K562 (cell line): Measurements from ENCODE around the gene YIF1A. TPM values are rescaled to one million over a fixed set of nuclear protein-coding genes. Genes with fewer than 3 reads are reported as not detected.
A peak's percentile ranks its signal among the peaks of the same experiment; 100 is the strongest.

Experiments used
- BRF1 ChIP-seq: IDR thresholded peaks from 3 replicates; pipeline ENCODE4 v1.6.1; 2011; ENCODE audit warnings: borderline replicate concordance, mild to moderate bottlenecking; ENCODE audit not compliant: insufficient read length; ENCODE audit errors: extremely low read depth
- CTBP1 ChIP-seq: fragments of 450-650 bp; IDR thresholded peaks from 2 replicates; pipeline ENCODE4 v1.6.1; 2016; ENCODE audit warnings: borderline replicate concordance
- ETV5 ChIP-seq: sonication (generic); formaldehyde crosslinking; IDR thresholded peaks from 2 replicates; pipeline ENCODE4 v1.4.0; 2020; ENCODE audit warnings: low read depth, mild to moderate bottlenecking, missing genetic modification reagents
- EZH2 ChIP-seq: IDR thresholded peaks from 2 replicates; pipeline ENCODE4 v1.6.1; 2012; ENCODE audit warnings: low read depth, mild to moderate bottlenecking, inconsistent platforms, low read length, borderline replicate concordance
- JUND ChIP-seq, 2 experiments: IDR thresholded peaks; 2 replicates in 1 of 2; 3 replicates in 1 of 2; pipeline ENCODE4 v1.6.1; 2011; ENCODE audit warnings: borderline replicate concordance in 2 of 2, low read depth in 2 of 2, low read length in 2 of 2, improper control_type of control experiment in 1 of 2, missing biosample characterization in 1 of 2, missing genetic modification characterization in 1 of 2, missing genetic modification reagents in 1 of 2
- PHB2 ChIP-seq: fragments of 450-650 bp; IDR thresholded peaks from 2 replicates; pipeline ENCODE4 v1.6.1; 2017; ENCODE audit warnings: low read depth
- PHF21A ChIP-seq: fragments of 450-650 bp; IDR thresholded peaks from 2 replicates; pipeline ENCODE4 v1.6.1; 2017; ENCODE audit warnings: low read depth, borderline replicate concordance
- PRDM10 ChIP-seq: fragments of 450-650 bp; IDR thresholded peaks from 2 replicates; pipeline ENCODE4 v1.6.1; 2018; ENCODE audit not compliant: partially characterized antibody
- SNIP1 ChIP-seq: fragments of 450-650 bp; IDR thresholded peaks from 2 replicates; pipeline ENCODE4 v1.7.1; 2017; ENCODE audit warnings: low read depth, mild to moderate bottlenecking
- TRIM28 ChIP-seq: fragments of 450-650 bp; IDR thresholded peaks from 2 replicates; pipeline ENCODE4 v1.6.1; 2017
- ZFX ChIP-seq: sonication (generic); formaldehyde crosslinking; IDR thresholded peaks from 2 replicates; pipeline ENCODE4 v1.8.0; 2022; ENCODE audit warnings: mild to moderate bottlenecking, missing genetic modification reagents, moderate library complexity
- ZNF175 ChIP-seq: fragments of 200-800 bp; sonication (Bioruptor generic); IDR thresholded peaks from 2 replicates; pipeline ENCODE4 v1.6.1; 2016; ENCODE audit warnings: low read depth, mild to moderate bottlenecking, missing genetic modification characterization, missing compliant biosample characterization
- ZNF639 ChIP-seq, 2 experiments: fragments of 200-800 bp in 1 of 2; sonication (Bioruptor generic) in 1 of 2; sonication (generic) in 1 of 2; formaldehyde crosslinking in 1 of 2; IDR thresholded peaks in 1 of 2; conservative IDR thresholded peaks in 1 of 2; 2 replicates each; pipeline versions ENCODE4 v1.5.0 to v1.6.1; 2016 to 2020; ENCODE audit warnings: missing compliant biosample characterization in 1 of 2, missing genetic modification characterization in 1 of 2, missing genetic modification reagents in 1 of 2
- polyA plus RNA-seq, 8 experiments: library from polyadenylated mRNA; depleted of rRNA in 4 of 8; stranded (reverse) in 5 of 8; unstranded in 3 of 8; fragments of >200 nt; fragmentation: Nextera tagmentation in 2 of 8; fragmentation: Illumina TruSeq in 1 of 8; extraction: Ambion mirVana in 2 of 8; extraction: Trizol in 1 of 8; gene quantifications; 2 replicates each; pipeline versions ENCODE4 v1.2.1 to v1.2.3, GENCODE V29; 2011 to 2014; ENCODE audit warnings: inconsistent platforms in 1 of 8, missing spikeins in 1 of 8
- total RNA-seq, 7 experiments: library from RNA; depleted of rRNA in 6 of 7; stranded (reverse); fragments of >200 nt in 6 of 7; fragmentation: Illumina TruSeq in 2 of 7; extraction: Trizol in 2 of 7; gene quantifications; 2 replicates each; pipeline versions ENCODE4 v1.2.1 to v1.2.3, GENCODE V29; 2011 to 2021; ENCODE audit warnings: low replicate concordance in 1 of 7

Gene YIF1A
- total and polyA plus RNA-seq, 9 of the 15 experiments (the other 6 are each of a cell fraction or from before 2014, with no cell fraction given): 8.6 to 121 (median 77.2) TPM

GRCh38 chr11:66264914-66265313 lies 24.0 kb downstream of the YIF1A start (continued):
- TF ChIP-seq ZFX (CRISPR knock-in tag) (no peak), BRF1 (no peak), TRIM28 (no peak), PHF21A (no peak), SNIP1 (no peak), ZNF639 (CRISPR knock-in tag; conservative IDR thresholded peaks at IDR 0.05 in 1 of 2, IDR thresholded peaks at IDR 0.05 in 1 of 2) (no peak), ZNF175 (CRISPR knock-in tag) (no peak), EZH2 (no peak), PHB2 (no peak), PRDM10 (peak; percentile 38), CTBP1 (0 out of 2 replicates have a peak, but pooled peaks have one; percentile 16), JUND (IDR thresholded peaks at IDR 0.05; ENCODE audit: borderline replicate concordance, low read depth, low read length) (0 out of 2 replicates have a peak, but pooled peaks have one; percentile 24), JUND (tag; IDR thresholded peaks at IDR 0.05; ENCODE audit: borderline replicate concordance, low read depth, low read length) (no peak), ETV5 (CRISPR knock-in tag) (no peak)
